Activated T-helper 1 cell treated with Interleukin-2 at 50 U/mL for 16 hours (primary cell): ENCODE results near the gene PEX19.
"Not testable (repeated sequence)": the region's sequence is repeated elsewhere in the genome, so short reads cannot be mapped to it uniquely, and the experiment has no call there.

Experiments
- DNase-seq: peaks from one replicate; pipeline ENCODE4 v3.0.0-alpha.2; 2020; ENCODE audit warnings: low read depth

The PEX19 gene

DNA sequence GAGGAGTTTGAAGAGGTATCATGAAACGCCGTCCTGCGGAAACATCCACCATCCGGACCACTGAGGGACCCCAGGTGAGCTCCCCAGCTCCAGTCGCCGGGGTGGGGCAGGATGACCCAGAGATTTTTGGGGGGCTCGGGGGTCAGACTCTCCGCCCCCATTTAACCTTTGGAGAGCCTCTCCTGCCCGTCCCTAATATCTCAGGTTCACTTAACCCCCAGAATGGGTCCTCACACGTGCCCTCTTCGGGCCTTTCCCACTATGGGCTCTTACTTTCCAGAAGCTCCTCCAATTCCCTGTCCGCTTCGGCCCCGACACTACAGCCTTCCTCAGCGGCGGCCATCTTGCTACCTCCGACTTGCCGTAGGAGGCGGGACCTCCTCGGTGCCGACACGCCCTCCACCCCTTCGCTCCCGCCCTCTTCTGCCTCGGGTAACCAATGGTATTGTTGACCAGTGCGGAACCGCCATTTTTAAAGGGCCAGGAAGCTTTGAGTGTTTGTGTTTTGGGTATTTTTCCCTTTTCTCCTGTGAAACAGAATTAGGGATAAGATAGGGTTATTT, at the start of gene PEX19:
Gene PEX19 (minus strand): TSS at position 352 of the 563 bp plus-strand sequence. CDS start 9 bp downstream, at position 343.
- DNase-seq, result peak; percentile 87

DNA sequence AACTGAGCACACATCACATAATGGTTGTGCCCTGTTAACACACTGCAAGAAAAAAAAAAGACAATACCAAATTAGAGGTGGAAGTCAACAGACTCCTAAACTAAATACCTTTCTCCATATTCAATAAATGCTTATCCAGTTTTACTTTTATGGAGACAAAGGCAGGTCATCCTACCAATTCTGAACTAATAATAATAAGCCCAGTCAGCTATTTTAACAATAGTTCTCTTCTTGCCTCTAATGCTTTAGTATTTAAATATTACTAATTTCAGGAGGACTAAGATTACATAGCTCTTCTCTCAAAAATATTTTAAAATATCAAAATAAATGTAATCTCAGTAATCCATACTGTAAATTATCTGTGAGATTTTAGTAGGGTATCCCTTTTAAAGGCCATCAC, 47.6 kb upstream of the PEX19 start:
- DNase-seq, result no peak

GRCh38 chr1:160330119-160330518, 45.2 kb upstream of the PEX19 start:
- DNase-seq, result no peak

GRCh38 chr1:160328184-160328583, 43.3 kb upstream of the PEX19 start:
- no peak for DNase-seq

DNA sequence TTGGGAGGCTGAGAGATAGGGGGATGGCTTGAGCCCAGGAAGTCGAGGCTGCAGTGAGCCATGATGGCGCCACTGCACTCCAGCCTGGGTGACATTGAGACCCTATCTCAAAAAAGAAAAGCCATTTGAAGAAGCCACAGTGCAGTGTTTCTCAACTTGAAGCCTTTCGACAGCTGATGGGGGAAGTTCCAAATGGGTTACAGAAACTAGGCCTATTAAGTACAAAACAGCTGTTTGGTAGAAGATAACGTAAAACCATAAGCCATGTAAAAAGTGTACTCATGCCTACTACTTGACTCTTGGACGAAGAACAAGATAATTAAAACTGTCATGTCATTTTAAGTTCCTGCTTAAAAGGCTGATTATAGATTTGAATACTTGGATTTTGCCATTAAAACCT, 41.5 kb upstream of the PEX19 start:
- DNase-seq, result no peak

DNA sequence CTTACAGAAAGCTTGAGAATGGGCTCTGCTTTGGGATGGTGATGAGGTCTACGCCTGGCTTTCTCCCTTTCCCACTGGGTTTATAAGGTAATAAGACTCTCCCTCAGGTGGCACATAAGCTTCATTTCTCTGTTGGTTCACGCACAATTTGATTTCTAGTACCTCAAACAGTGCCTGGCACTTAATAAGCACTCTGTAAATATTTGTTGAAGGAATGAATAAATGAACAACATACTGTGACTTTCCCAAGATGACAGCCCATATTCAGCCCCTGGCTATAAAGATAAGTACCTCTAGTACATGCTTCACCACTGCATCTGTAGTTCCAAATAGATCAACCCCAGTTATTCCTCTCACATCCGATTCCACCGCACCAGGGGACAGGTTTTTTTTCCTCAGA, 40.3 kb upstream of the PEX19 start:
- no peak for DNase-seq

GRCh38 chr1:160322831-160323230, 37.9 kb upstream of the PEX19 start:
- DNase-seq, result no peak

GRCh38 chr1:160315359-160315758, 30.4 kb upstream of the PEX19 start:
- DNase-seq, result no peak

- no peak for DNase-seq
These were observed 24.6 kb upstream of the PEX19 start for GRCh38 chr1:160309571-160309970.

DNA sequence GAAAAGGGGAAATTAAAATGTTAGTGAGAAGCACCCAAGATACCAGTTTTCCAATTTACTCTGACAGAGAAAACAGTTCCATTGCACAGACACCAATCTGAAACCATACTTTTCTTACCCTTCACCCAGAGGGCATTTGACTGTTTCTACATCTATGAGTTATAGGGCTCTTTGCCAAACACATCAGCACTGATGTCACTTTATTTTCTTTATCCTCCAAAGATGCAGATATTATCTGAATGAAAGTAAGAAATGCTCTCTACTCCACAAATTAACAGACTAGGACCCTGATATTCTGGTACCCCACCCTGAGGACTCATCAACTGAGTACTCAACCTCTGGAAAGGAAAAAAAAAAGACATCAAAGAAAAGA, 24.2 kb upstream of the PEX19 start:
- no peak for DNase-seq

DNA sequence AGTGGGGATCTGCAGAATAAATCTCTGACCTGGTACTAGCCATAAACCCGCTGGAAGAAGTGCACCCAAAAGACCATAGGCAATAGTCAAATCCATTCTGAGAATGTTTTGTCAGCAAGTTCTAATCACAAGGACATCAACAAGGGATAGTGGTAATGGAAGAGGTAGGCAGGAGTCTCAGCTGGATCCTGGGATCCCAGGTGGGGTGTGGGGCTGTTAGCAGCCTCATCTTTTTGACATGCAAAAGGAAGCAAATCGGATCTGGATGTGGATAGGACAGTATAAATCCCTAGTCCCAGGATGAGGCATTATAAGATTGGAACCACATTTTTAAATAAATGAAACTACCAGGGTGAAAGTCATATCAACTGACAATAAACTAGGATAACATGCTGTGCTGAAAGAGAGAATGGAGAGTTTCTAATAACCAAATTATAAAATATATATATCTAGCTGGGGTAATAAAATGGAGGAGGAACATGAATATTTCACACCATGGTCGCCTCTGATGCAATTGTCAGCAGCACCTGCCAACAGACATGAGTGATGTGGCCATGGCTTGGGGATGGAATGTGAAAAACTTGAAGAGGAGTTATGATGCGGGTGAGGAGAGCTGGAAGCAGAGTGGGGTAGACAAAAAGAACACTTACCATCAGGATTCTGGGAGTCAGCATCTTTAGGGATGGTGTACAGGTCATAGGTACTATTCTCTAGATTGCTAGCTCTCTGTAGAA, 23.7 kb upstream of the PEX19 start:
- DNase-seq, result no peak

- DNase-seq, result no peak
These were observed 22.3 kb upstream of the PEX19 start for GRCh38 chr1:160307118-160307791.

GRCh38 chr1:160300173-160300572, 15.2 kb upstream of the PEX19 start:
- no peak for DNase-seq

DNA sequence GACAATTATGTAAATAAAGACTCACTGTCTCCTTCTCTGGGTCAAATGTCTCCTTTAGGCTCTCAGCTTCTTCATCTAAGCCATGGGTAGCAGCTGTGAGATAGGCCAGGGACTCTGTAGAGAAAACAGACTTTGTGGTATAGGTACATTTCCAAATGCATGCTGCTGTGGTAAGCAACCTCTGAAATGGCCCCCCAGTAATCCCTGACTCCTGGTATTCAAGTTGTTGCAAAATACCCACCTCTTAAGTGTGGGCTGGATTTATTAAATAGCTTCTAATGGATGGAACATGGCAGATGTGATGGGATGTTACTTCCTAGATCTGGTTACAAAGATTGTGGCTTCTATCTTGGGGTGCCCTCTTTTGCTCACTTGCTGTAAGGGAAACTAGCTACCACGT, 11.1 kb upstream of the PEX19 start:
- DNase-seq, result no peak

- no peak for DNase-seq
These were observed 8.4 kb upstream of the PEX19 start for GRCh38 chr1:160293020-160293968.

- peak; percentile 32 for DNase-seq
These were observed 6.6 kb upstream of the PEX19 start for GRCh38 chr1:160291248-160292220.

- not testable (repeated sequence) for DNase-seq
These were observed 2.8 kb upstream of the PEX19 start for GRCh38 chr1:160287769-160288168.

DNA sequence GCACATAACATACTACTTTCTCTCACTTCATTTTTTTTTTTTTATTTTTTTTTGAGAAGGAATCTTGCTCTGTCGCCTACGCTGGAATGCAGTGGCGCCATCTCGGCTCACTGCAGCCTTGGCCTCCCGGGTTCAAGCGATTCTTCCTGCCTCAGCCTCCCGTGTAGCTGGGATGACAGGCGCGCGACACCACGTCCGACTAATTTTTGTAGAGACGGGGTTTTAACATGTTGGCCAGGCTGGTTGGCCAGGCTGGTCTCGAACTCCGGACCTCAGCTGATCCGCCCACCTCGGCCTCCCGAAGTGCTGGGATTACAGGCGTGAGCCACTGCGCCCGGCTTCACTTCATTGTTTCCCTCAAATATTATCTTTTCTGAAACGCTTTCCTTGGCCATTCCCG, 573 bp upstream of the PEX19 start:
- DNase-seq, result no peak

GRCh38 chr1:160284220-160284781, 632 bp downstream of the PEX19 start:
- no peak for DNase-seq

GRCh38 chr1:160282807-160283206, 2.1 kb downstream of the PEX19 start:
- no peak for DNase-seq

- DNase-seq, result no peak
These were observed 6.9 kb downstream of the PEX19 start for GRCh38 chr1:160277987-160278386.
